SIG-M5 treated with dmso at 0.1 percent for 504 hours (cell line): ENCODE measurements around the gene TBCCD1.

Experiments used
- DNase-seq: peaks from one replicate; lab custom pipeline; 2025; ENCODE audit not compliant: unreplicated experiment; lab: John Stamatoyannopoulos, UW

Gene TBCCD1

GRCh38 chr3:186497608-186498007 is 69.5 kb downstream of the TBCCD1 start:
- DNase-seq: no peak

GRCh38 chr3:186496635-186497034 is 70.5 kb downstream of the TBCCD1 start:
- no peak for DNase-seq
